ENCODE data around the gene XYLT1. TPM values are rescaled to one million over a fixed set of nuclear protein-coding genes. Genes with fewer than 3 reads are reported as not detected.

The XYLT1 gene
- total and polyA plus RNA-seq, 2 of the 13 experiments (the other 11 are each of a cell fraction or from before 2014, with no cell fraction given): not detected

DNA sequence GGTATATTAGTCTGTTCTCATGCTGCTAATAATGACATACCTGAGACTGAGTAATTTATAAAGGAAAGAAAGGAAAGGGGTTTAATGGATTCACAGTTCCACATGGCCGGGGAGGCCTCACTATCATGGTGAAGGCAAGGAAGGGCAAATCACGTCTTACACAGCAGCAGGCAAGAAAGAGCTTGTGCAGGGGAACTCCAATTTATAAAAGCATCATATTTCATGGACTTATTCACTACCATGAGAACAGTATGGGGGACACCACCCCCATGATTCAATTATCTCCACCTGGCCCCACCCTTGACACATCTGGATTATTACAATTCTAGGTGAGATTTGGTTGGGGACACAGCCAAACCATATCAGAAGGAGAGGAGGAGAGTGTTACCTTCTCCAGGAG is 17.7 kb upstream of the XYLT1 start:
- no peak overlapping the region for H3K4me3 ChIP-seq (replicated peaks in 1 of 3; ENCODE audit: insufficient read depth in 1 of 3, low read depth in 2 of 3, low read length in 3 of 3)
- no peaks in the 10 kb centered on the region for H3K36me3 ChIP-seq (replicated peaks in 1 of 2; ENCODE audit: control insufficient read depth in 1 of 2, insufficient read depth in 2 of 2, low read length in 2 of 2)
- no peaks in the 10 kb centered on the region; a peak in 1 of 5 replicates for H3K27me3 ChIP-seq (ENCODE audit: control insufficient read depth in 1 of 2, insufficient read depth in 2 of 2, low read length in 2 of 2)
- ChIA-PET CTCF (ENCODE audit: low intra/inter-chr PET ratio, low total read pairs) (no interaction called here), POLR2A (no interaction called here)
- H3K4me1 ChIP-seq (ENCODE audit: insufficient read depth, low read length): no peaks in the 10 kb centered on the region
- no peak overlapping the region for H3K4me2 ChIP-seq (ENCODE audit: low read depth, low read length)
- no peaks in the 10 kb centered on the region for H3K9me3 ChIP-seq (ENCODE audit: low read length)
- no peak overlapping the region for H3K9ac ChIP-seq (ENCODE audit: insufficient read depth, low read depth, low read length)
- FAIRE-seq: no peak
- H4K20me1 ChIP-seq (ENCODE audit: insufficient read depth, low read length): no peaks in the 10 kb centered on the region
- no peak for DNase-seq (ENCODE audit: low spot score)
- no peaks in the 10 kb centered on the region for H3K79me2 ChIP-seq (ENCODE audit: insufficient read depth, low read length)
- H3K27ac ChIP-seq (ENCODE audit: extremely low read length, insufficient read depth, low read length): no peak overlapping the region
- in situ Hi-C loops (cut with HindIII; ENCODE audit: extremely low pct_ligation_motif_present, low pct_unique_long_range_greater_than_20kb) (no loop called here), intact Hi-C loops (cut with micrococcal nuclease; ENCODE audit: unreplicated experiment) (no loop called here)
- no peak for ATAC-seq
- H2AFZ ChIP-seq (ENCODE audit: low read length): no peak overlapping the region
- WGBS (ENCODE audit: low lambda C conversion rate): 11% methylated on average over 2 of the region's 2 CpGs
- BruUV-seq (replicated peaks): no TSS peak
- TF ChIP-seq ZBTB7A (CRISPR knock-in tag; IDR thresholded peaks at IDR 0.05) (no peak), ZNF619 (CRISPR knock-in tag; IDR thresholded peaks at IDR 0.05) (no peak), ZNF749 (CRISPR knock-in tag; IDR thresholded peaks at IDR 0.05; ENCODE audit: borderline replicate concordance) (no peak), ZFY (CRISPR knock-in tag; IDR thresholded peaks at IDR 0.05) (no peak), SMC3 (IDR thresholded peaks at IDR 0.05; ENCODE audit: low read length) (no peak), REXO4 (CRISPR knock-in tag; IDR thresholded peaks at IDR 0.05; ENCODE audit: borderline replicate concordance) (no peak), RBAK (CRISPR knock-in tag; IDR thresholded peaks at IDR 0.05) (no peak), KAT7 (CRISPR knock-in tag; IDR thresholded peaks at IDR 0.05; ENCODE audit: borderline replicate concordance) (no peak), RFXAP (CRISPR knock-in tag; IDR thresholded peaks at IDR 0.05; ENCODE audit: borderline replicate concordance) (no peak), TCF7 (IDR thresholded peaks at IDR 0.05; ENCODE audit: low read depth) (no peak)
- TF ChIP-seq, protein P1, sequence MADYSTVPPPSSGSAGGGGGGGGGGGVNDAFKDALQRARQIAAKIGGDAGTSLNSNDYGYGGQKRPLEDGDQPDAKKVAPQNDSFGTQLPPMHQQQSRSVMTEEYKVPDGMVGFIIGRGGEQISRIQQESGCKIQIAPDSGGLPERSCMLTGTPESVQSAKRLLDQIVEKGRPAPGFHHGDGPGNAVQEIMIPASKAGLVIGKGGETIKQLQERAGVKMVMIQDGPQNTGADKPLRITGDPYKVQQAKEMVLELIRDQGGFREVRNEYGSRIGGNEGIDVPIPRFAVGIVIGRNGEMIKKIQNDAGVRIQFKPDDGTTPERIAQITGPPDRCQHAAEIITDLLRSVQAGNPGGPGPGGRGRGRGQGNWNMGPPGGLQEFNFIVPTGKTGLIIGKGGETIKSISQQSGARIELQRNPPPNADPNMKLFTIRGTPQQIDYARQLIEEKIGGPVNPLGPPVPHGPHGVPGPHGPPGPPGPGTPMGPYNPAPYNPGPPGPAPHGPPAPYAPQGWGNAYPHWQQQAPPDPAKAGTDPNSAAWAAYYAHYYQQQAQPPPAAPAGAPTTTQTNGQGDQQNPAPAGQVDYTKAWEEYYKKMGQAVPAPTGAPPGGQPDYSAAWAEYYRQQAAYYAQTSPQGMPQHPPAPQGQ (CRISPR knock-in tag; IDR thresholded peaks at IDR 0.05; ENCODE audit: borderline replicate concordance): no peak
- TF ChIP-seq, protein P2, sequence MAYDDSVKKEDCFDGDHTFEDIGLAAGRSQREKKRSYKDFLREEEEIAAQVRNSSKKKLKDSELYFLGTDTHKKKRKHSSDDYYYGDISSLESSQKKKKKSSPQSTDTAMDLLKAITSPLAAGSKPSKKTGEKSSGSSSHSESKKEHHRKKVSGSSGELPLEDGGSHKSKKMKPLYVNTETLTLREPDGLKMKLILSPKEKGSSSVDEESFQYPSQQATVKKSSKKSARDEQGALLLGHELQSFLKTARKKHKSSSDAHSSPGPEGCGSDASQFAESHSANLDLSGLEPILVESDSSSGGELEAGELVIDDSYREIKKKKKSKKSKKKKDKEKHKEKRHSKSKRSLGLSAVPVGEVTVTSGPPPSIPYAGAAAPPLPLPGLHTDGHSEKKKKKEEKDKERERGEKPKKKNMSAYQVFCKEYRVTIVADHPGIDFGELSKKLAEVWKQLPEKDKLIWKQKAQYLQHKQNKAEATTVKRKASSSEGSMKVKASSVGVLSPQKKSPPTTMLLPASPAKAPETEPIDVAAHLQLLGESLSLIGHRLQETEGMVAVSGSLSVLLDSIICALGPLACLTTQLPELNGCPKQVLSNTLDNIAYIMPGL (CRISPR knock-in tag; IDR thresholded peaks at IDR 0.05; ENCODE audit: borderline replicate concordance in 1 of 2, low read depth in 1 of 2): no peak
- TF ChIP-seq, protein P3, sequence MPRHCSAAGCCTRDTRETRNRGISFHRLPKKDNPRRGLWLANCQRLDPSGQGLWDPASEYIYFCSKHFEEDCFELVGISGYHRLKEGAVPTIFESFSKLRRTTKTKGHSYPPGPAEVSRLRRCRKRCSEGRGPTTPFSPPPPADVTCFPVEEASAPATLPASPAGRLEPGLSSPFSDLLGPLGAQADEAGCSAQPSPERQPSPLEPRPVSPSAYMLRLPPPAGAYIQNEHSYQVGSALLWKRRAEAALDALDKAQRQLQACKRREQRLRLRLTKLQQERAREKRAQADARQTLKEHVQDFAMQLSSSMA (CRISPR knock-in tag; IDR thresholded peaks at IDR 0.05): no peak
- TF ChIP-seq, protein P4, sequence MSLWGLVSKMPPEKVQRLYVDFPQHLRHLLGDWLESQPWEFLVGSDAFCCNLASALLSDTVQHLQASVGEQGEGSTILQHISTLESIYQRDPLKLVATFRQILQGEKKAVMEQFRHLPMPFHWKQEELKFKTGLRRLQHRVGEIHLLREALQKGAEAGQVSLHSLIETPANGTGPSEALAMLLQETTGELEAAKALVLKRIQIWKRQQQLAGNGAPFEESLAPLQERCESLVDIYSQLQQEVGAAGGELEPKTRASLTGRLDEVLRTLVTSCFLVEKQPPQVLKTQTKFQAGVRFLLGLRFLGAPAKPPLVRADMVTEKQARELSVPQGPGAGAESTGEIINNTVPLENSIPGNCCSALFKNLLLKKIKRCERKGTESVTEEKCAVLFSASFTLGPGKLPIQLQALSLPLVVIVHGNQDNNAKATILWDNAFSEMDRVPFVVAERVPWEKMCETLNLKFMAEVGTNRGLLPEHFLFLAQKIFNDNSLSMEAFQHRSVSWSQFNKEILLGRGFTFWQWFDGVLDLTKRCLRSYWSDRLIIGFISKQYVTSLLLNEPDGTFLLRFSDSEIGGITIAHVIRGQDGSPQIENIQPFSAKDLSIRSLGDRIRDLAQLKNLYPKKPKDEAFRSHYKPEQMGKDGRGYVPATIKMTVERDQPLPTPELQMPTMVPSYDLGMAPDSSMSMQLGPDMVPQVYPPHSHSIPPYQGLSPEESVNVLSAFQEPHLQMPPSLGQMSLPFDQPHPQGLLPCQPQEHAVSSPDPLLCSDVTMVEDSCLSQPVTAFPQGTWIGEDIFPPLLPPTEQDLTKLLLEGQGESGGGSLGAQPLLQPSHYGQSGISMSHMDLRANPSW (CRISPR knock-in tag; IDR thresholded peaks at IDR 0.05; ENCODE audit: borderline replicate concordance): no peak
- TF ChIP-seq, protein P5, sequence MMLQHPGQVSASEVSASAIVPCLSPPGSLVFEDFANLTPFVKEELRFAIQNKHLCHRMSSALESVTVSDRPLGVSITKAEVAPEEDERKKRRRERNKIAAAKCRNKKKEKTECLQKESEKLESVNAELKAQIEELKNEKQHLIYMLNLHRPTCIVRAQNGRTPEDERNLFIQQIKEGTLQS (CRISPR knock-in tag; IDR thresholded peaks at IDR 0.05): no peak
- TF ChIP-seq, protein P6, sequence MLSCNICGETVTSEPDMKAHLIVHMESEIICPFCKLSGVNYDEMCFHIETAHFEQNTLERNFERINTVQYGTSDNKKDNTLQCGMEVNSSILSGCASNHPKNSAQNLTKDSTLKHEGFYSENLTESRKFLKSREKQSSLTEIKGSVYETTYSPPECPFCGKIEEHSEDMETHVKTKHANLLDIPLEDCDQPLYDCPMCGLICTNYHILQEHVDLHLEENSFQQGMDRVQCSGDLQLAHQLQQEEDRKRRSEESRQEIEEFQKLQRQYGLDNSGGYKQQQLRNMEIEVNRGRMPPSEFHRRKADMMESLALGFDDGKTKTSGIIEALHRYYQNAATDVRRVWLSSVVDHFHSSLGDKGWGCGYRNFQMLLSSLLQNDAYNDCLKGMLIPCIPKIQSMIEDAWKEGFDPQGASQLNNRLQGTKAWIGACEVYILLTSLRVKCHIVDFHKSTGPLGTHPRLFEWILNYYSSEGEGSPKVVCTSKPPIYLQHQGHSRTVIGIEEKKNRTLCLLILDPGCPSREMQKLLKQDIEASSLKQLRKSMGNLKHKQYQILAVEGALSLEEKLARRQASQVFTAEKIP (CRISPR knock-in tag; IDR thresholded peaks at IDR 0.05; ENCODE audit: borderline replicate concordance): no peak

Data from HepG2 (cell line).